Measurements from ENCODE around the gene SZRD1. TPM values are rescaled to one million over a fixed set of nuclear protein-coding genes. Genes with fewer than 3 reads are reported as not detected.
"Not testable (repeated sequence)": the region's sequence is repeated elsewhere in the genome, so short reads cannot be mapped to it uniquely, and the experiment has no call there.

The SZRD1 gene
- 10 to 100 TPM; 30.1 to 93.6 (median 84.9) TPM for polyA plus RNA-seq

- peak within 1 kb of the TSS; percentile 82 for H3K27ac ChIP-seq (ENCODE audit: low read depth, low read length)
- WGBS, 3 donors = 1 to 2% (median 2%) methylated on average over 24 of the region's 24 CpGs
These were observed at the start of gene SZRD1 for GRCh38 chr1:16366722-16367257. TSS of gene SZRD1 (plus strand) at chr1:16367242. CDS start at chr1:16367258, 16 bp downstream.

- 41 to 85% (median 49%) methylated on average over 3 of the region's 3 CpGs for WGBS, 3 donors
- no peak overlapping the region for H3K27ac ChIP-seq (ENCODE audit: low read depth, low read length)
These were observed 48.5 kb upstream of the SZRD1 start for GRCh38 chr1:16318555-16318954.

GRCh38 chr1:16321176-16321867, 45.7 kb upstream of the SZRD1 start:
- no peak overlapping the region for H3K27ac ChIP-seq (ENCODE audit: low read depth, low read length)
- WGBS, 3 donors = 64 to 78% (median 74%) methylated on average over 4 of the region's 4 CpGs

- 92 to 94% (median 93%) methylated on average over 6 of the region's 6 CpGs for WGBS, 3 donors
- H3K27ac ChIP-seq (ENCODE audit: low read depth, low read length) = no peak overlapping the region
These were observed 42.6 kb upstream of the SZRD1 start for GRCh38 chr1:16324456-16324890.

GRCh38 chr1:16326833-16327404, 40.1 kb upstream of the SZRD1 start:
- 85 to 90% (median 88%) methylated on average over 5 of the region's 5 CpGs for WGBS, 3 donors

GRCh38 chr1:16334655-16335340, 32.2 kb upstream of the SZRD1 start:
- 84 to 92% (median 85%) methylated on average over 7 of the region's 7 CpGs for WGBS, 3 donors
- H3K27ac ChIP-seq (ENCODE audit: low read depth, low read length) = no peak overlapping the region

More at GRCh38 chr1:16326833-16327404, 40.1 kb upstream of the SZRD1 start:
- H3K27ac ChIP-seq (ENCODE audit: low read depth, low read length) = no peak overlapping the region

- no peak overlapping the region for H3K27ac ChIP-seq (ENCODE audit: low read depth, low read length)
- WGBS, 3 donors = 92 to 98% (median 94%) methylated on average over 5 of the region's 5 CpGs
These were observed 28.1 kb upstream of the SZRD1 start for GRCh38 chr1:16338961-16339360.

- WGBS, 3 donors = 90 to 96% (median 95%) methylated on average over 1 of the region's 1 CpG
- no peak overlapping the region for H3K27ac ChIP-seq (ENCODE audit: low read depth, low read length)
These were observed 26.4 kb upstream of the SZRD1 start for GRCh38 chr1:16340673-16341072.

GRCh38 chr1:16342331-16343062, 24.5 kb upstream of the SZRD1 start:
- H3K27ac ChIP-seq (ENCODE audit: low read depth, low read length) = no peak overlapping the region
- 76 to 85% (median 76%) methylated on average over 6 to 9 of the region's 10 CpGs for WGBS, 3 donors

- not testable (repeated sequence) for H3K27ac ChIP-seq (ENCODE audit: low read depth, low read length)
- WGBS, 3 donors = 95 to 97% (median 96%) methylated on average over 6 of the region's 6 CpGs
These were observed 23.8 kb upstream of the SZRD1 start for GRCh38 chr1:16343276-16343675.

GRCh38 chr1:16348414-16349182, 18.4 kb upstream of the SZRD1 start:
- no peak overlapping the region for H3K27ac ChIP-seq (ENCODE audit: low read depth, low read length)
- WGBS, 3 donors = 90 to 94% (median 91%) methylated on average over 14 of the region's 14 CpGs

GRCh38 chr1:16349847-16350406, 17.1 kb upstream of the SZRD1 start:
- no peak overlapping the region for H3K27ac ChIP-seq (ENCODE audit: low read depth, low read length)
- 48 to 67% (median 67%) methylated on average over 2 of the region's 2 CpGs for WGBS, 3 donors

GRCh38 chr1:16351456-16351993, 15.5 kb upstream of the SZRD1 start:
- 1% methylated on average over 20 of the region's 20 CpGs for WGBS, 3 donors
- H3K27ac ChIP-seq (ENCODE audit: low read depth, low read length) = peak overlapping the region; percentile 74

- H3K27ac ChIP-seq (ENCODE audit: low read depth, low read length) = peak within 1 kb of the TSS; percentile 74
- WGBS, 3 donors = 0 to 1% (median 0%) methylated on average over 59 to 81 of the region's 81 CpGs
These were observed 14.8 kb upstream of the SZRD1 start, which contains the start of gene FBXO42 for GRCh38 chr1:16351994-16352841. TSS of gene FBXO42 (minus strand) at chr1:16352480. CDS start at chr1:16315418, 37,062 bp downstream.

- H3K27ac ChIP-seq (ENCODE audit: low read depth, low read length) = no peak overlapping the region
- WGBS, 3 donors = 47 to 54% (median 50%) methylated on average over 11 of the region's 11 CpGs
These were observed 14.1 kb upstream of the SZRD1 start for GRCh38 chr1:16352842-16353535.

- WGBS, 3 donors = 75 to 92% (median 81%) methylated on average over 2 of the region's 2 CpGs
These were observed 12.4 kb upstream of the SZRD1 start for GRCh38 chr1:16354619-16355018.

More at GRCh38 chr1:16354619-16355018, 12.4 kb upstream of the SZRD1 start:
- H3K27ac ChIP-seq (ENCODE audit: low read depth, low read length) = no peak overlapping the region
